Activated naive CD8-positive, alpha-beta T cell treated with anti-CD3 and anti-CD28 coated beads, Interleukin-2, amount 10 ng/mL, durations not matched to agents 7 days and 5 days (primary cell): Measurements from ENCODE around the gene NBEA. TPM values are rescaled to one million over a fixed set of nuclear protein-coding genes. Genes with fewer than 3 reads are reported as not detected.

Experiments
- ATAC-seq: fragments of 150-1000 bp; cut with Tn5 transposase; one replicate; pipeline ENCODE4 v1.10.0; 2021; ENCODE audit warnings: low read depth, moderate library complexity
- POLR2A ChIA-PET: fragments of 350-600 bp; sonication (Branson Sonifier 250); formaldehyde crosslinking; loops from one replicate; lab custom pipeline; 2021; ENCODE audit warnings: antibody characterized with exemption; lab: Charles Lee
- DNase-seq: peaks from one replicate; pipeline ENCODE4 v3.0.0; 2021
- H3K27ac Mint-ChIP-seq: one replicate; pipeline ENCODE4 v1.8.0; 2022; ENCODE audit warnings: mild to moderate bottlenecking, mixed read lengths
- H3K27me3 Mint-ChIP-seq: one replicate; pipeline ENCODE4 v1.8.0; 2022; ENCODE audit warnings: mild to moderate bottlenecking, moderate library complexity, mixed read lengths
- H3K36me3 Mint-ChIP-seq: one replicate; pipeline ENCODE4 v1.8.0; 2021; ENCODE audit warnings: mild to moderate bottlenecking, mixed read lengths
- H3K4me1 Mint-ChIP-seq: one replicate; pipeline ENCODE4 v1.8.0; 2021; ENCODE audit warnings: mixed read lengths
- H3K4me3 Mint-ChIP-seq: one replicate; pipeline ENCODE4 v1.8.0; 2022; ENCODE audit warnings: mild to moderate bottlenecking, moderate library complexity, mixed read lengths
- H3K9me3 Mint-ChIP-seq: one replicate; pipeline ENCODE4 v1.8.0; 2021; ENCODE audit warnings: mixed read lengths
- total RNA-seq, 2 experiments: library from RNA; stranded (reverse); gene quantifications; one replicate each; pipeline ENCODE4 v1.2.3, GENCODE V29; 2021

Gene NBEA
- total RNA-seq, 2 experiments from 2014 or later, result 0.60 to 1.1 TPM

- no peak for DNase-seq
- Mint-ChIP-seq H3K36me3 (no peaks in the 10 kb centered on the region), H3K27me3 (no peaks in the 10 kb centered on the region), H3K9me3 (peaks cover 2% of the 10 kb centered on the region), H3K27ac (no peak overlapping the region), H3K4me1 (no peaks in the 10 kb centered on the region), H3K4me3 (no peak overlapping the region)
- POLR2A ChIA-PET, result no interaction called here
- ATAC-seq, result no peak
These were observed 296.2 kb downstream of the NBEA start for GRCh38 chr13:35238274-35238673.

- no peaks in the 10 kb centered on the region for H3K9me3 Mint-ChIP-seq
- ATAC-seq (peak; percentile 47), DNase-seq (no peak)
- H3K36me3 Mint-ChIP-seq, result peaks cover 2% of the 10 kb centered on the region
- H3K27ac Mint-ChIP-seq, result no peak overlapping the region
- H3K27me3 Mint-ChIP-seq, result no peaks in the 10 kb centered on the region
- H3K4me1 Mint-ChIP-seq, result peaks cover 11% of the 10 kb centered on the region
- no peak overlapping the region for H3K4me3 Mint-ChIP-seq
- POLR2A ChIA-PET, result no interaction called here
These were observed 310.6 kb downstream of the NBEA start for GRCh38 chr13:35252536-35253205.

- no peaks in the 10 kb centered on the region for H3K9me3 Mint-ChIP-seq
- H3K27ac Mint-ChIP-seq, result no peak overlapping the region
- DNase-seq, result no peak
- peaks cover 11% of the 10 kb centered on the region for H3K4me1 Mint-ChIP-seq
- H3K36me3 Mint-ChIP-seq, result no peaks in the 10 kb centered on the region
- H3K4me3 Mint-ChIP-seq, result no peak overlapping the region
- no peaks in the 10 kb centered on the region for H3K27me3 Mint-ChIP-seq
- no peak for ATAC-seq
- POLR2A ChIA-PET, result no interaction called here
These were observed 313.2 kb downstream of the NBEA start for GRCh38 chr13:35255241-35255640.

- POLR2A ChIA-PET, result no interaction called here
- no peak overlapping the region for H3K27ac Mint-ChIP-seq
- H3K27me3 Mint-ChIP-seq, result no peaks in the 10 kb centered on the region
- ATAC-seq, result no peak
- H3K9me3 Mint-ChIP-seq, result no peaks in the 10 kb centered on the region
- DNase-seq, result no peak
- H3K36me3 Mint-ChIP-seq, result no peaks in the 10 kb centered on the region
- peaks cover 11% of the 10 kb centered on the region for H3K4me1 Mint-ChIP-seq
- no peak overlapping the region for H3K4me3 Mint-ChIP-seq
These were observed 314.5 kb downstream of the NBEA start for GRCh38 chr13:35256459-35257148.

GRCh38 chr13:35260316-35260715 is 318.2 kb downstream of the NBEA start:
- Mint-ChIP-seq H3K4me3 (no peak overlapping the region), H3K27me3 (no peaks in the 10 kb centered on the region), H3K27ac (no peak overlapping the region), H3K4me1 (no peaks in the 10 kb centered on the region), H3K36me3 (no peaks in the 10 kb centered on the region), H3K9me3 (peaks cover 6% of the 10 kb centered on the region)
- DNase-seq, result no peak
- ATAC-seq, result no peak
- POLR2A ChIA-PET, result no interaction called here

- Mint-ChIP-seq H3K4me3 (no peak overlapping the region), H3K36me3 (no peaks in the 10 kb centered on the region), H3K27ac (no peak overlapping the region), H3K4me1 (no peaks in the 10 kb centered on the region), H3K9me3 (peaks cover 11% of the 10 kb centered on the region), H3K27me3 (no peaks in the 10 kb centered on the region)
- DNase-seq, result no peak
- POLR2A ChIA-PET, result no interaction called here
- ATAC-seq, result no peak
These were observed 324.3 kb downstream of the NBEA start for GRCh38 chr13:35266412-35266811.

- no peaks in the 10 kb centered on the region for H3K27me3 Mint-ChIP-seq
- H3K36me3 Mint-ChIP-seq, result no peaks in the 10 kb centered on the region
- H3K4me3 Mint-ChIP-seq, result no peak overlapping the region
- POLR2A ChIA-PET, result no interaction called here
- no peak for DNase-seq
- H3K27ac Mint-ChIP-seq, result no peak overlapping the region
- ATAC-seq, result no peak
- no peaks in the 10 kb centered on the region for H3K9me3 Mint-ChIP-seq
- no peaks in the 10 kb centered on the region for H3K4me1 Mint-ChIP-seq
These were observed 336.8 kb downstream of the NBEA start for GRCh38 chr13:35278917-35279316.

- no peaks in the 10 kb centered on the region for H3K9me3 Mint-ChIP-seq
- DNase-seq (no peak), ATAC-seq (no peak)
- no peaks in the 10 kb centered on the region for H3K4me1 Mint-ChIP-seq
- no peak overlapping the region for H3K4me3 Mint-ChIP-seq
- POLR2A ChIA-PET, result no interaction called here
- no peak overlapping the region for H3K27ac Mint-ChIP-seq
- no peaks in the 10 kb centered on the region for H3K36me3 Mint-ChIP-seq
- H3K27me3 Mint-ChIP-seq, result no peaks in the 10 kb centered on the region
These were observed 337.4 kb downstream of the NBEA start for GRCh38 chr13:35279500-35279899.

GRCh38 chr13:35283856-35284255 is 341.8 kb downstream of the NBEA start:
- Mint-ChIP-seq H3K9me3 (no peaks in the 10 kb centered on the region), H3K4me1 (no peaks in the 10 kb centered on the region), H3K27ac (no peak overlapping the region), H3K36me3 (no peaks in the 10 kb centered on the region), H3K4me3 (no peak overlapping the region), H3K27me3 (no peaks in the 10 kb centered on the region)
- POLR2A ChIA-PET, result no interaction called here
- ATAC-seq (no peak), DNase-seq (no peak)

GRCh38 chr13:35285677-35286076 is 343.6 kb downstream of the NBEA start:
- Mint-ChIP-seq H3K36me3 (no peaks in the 10 kb centered on the region), H3K27me3 (no peaks in the 10 kb centered on the region), H3K4me1 (no peaks in the 10 kb centered on the region), H3K27ac (no peak overlapping the region), H3K4me3 (no peak overlapping the region), H3K9me3 (no peaks in the 10 kb centered on the region)
- ATAC-seq (no peak), DNase-seq (no peak)
- POLR2A ChIA-PET, result no interaction called here

GRCh38 chr13:35292329-35292728 is 350.3 kb downstream of the NBEA start:
- no peak overlapping the region for H3K27ac Mint-ChIP-seq
- no peaks in the 10 kb centered on the region for H3K4me1 Mint-ChIP-seq
- POLR2A ChIA-PET, result no interaction called here
- H3K4me3 Mint-ChIP-seq, result no peak overlapping the region
- no peaks in the 10 kb centered on the region for H3K27me3 Mint-ChIP-seq
- DNase-seq, result no peak
- H3K9me3 Mint-ChIP-seq, result no peaks in the 10 kb centered on the region
- no peaks in the 10 kb centered on the region for H3K36me3 Mint-ChIP-seq
- no peak for ATAC-seq

- no peak for DNase-seq
- H3K4me1 Mint-ChIP-seq, result no peaks in the 10 kb centered on the region
- H3K9me3 Mint-ChIP-seq, result no peaks in the 10 kb centered on the region
- no peaks in the 10 kb centered on the region for H3K36me3 Mint-ChIP-seq
- ATAC-seq, result no peak
- H3K27ac Mint-ChIP-seq, result no peak overlapping the region
- H3K4me3 Mint-ChIP-seq, result no peak overlapping the region
- H3K27me3 Mint-ChIP-seq, result no peaks in the 10 kb centered on the region
- POLR2A ChIA-PET, result no interaction called here
These were observed 351.6 kb downstream of the NBEA start for GRCh38 chr13:35293579-35294226.

- no peak overlapping the region for H3K27ac Mint-ChIP-seq
- no peak for ATAC-seq
- POLR2A ChIA-PET, result no interaction called here
- H3K36me3 Mint-ChIP-seq, result no peaks in the 10 kb centered on the region
- no peak for DNase-seq
- no peaks in the 10 kb centered on the region for H3K9me3 Mint-ChIP-seq
- H3K4me1 Mint-ChIP-seq, result no peaks in the 10 kb centered on the region
- no peak overlapping the region for H3K4me3 Mint-ChIP-seq
- no peaks in the 10 kb centered on the region for H3K27me3 Mint-ChIP-seq
These were observed 367.6 kb downstream of the NBEA start for GRCh38 chr13:35309706-35310105.

GRCh38 chr13:35332134-35332533 is 390.1 kb downstream of the NBEA start:
- no peak overlapping the region for H3K27ac Mint-ChIP-seq
- ATAC-seq (no peak), DNase-seq (no peak)
- no peaks in the 10 kb centered on the region for H3K4me1 Mint-ChIP-seq
- H3K36me3 Mint-ChIP-seq, result no peaks in the 10 kb centered on the region
- H3K9me3 Mint-ChIP-seq, result peaks cover 5% of the 10 kb centered on the region
- H3K4me3 Mint-ChIP-seq, result no peak overlapping the region
- POLR2A ChIA-PET, result no interaction called here
- H3K27me3 Mint-ChIP-seq, result no peaks in the 10 kb centered on the region
